GM18907 (cell line): ENCODE data around the gene RBM48.
A peak's percentile ranks its signal among the peaks of the same experiment; 100 is the strongest.
"Not testable (repeated sequence)": the region's sequence is repeated elsewhere in the genome, so short reads cannot be mapped to it uniquely, and the experiment has no call there.

Experiments used
- ATAC-seq: cut with Tn5 transposase; IDR thresholded peaks from one replicate; pipeline ENCODE4 v1.9.1; 2021; ENCODE audit warnings: mild to moderate bottlenecking, moderate library complexity; ENCODE audit not compliant: unreplicated experiment

The RBM48 gene

DNA sequence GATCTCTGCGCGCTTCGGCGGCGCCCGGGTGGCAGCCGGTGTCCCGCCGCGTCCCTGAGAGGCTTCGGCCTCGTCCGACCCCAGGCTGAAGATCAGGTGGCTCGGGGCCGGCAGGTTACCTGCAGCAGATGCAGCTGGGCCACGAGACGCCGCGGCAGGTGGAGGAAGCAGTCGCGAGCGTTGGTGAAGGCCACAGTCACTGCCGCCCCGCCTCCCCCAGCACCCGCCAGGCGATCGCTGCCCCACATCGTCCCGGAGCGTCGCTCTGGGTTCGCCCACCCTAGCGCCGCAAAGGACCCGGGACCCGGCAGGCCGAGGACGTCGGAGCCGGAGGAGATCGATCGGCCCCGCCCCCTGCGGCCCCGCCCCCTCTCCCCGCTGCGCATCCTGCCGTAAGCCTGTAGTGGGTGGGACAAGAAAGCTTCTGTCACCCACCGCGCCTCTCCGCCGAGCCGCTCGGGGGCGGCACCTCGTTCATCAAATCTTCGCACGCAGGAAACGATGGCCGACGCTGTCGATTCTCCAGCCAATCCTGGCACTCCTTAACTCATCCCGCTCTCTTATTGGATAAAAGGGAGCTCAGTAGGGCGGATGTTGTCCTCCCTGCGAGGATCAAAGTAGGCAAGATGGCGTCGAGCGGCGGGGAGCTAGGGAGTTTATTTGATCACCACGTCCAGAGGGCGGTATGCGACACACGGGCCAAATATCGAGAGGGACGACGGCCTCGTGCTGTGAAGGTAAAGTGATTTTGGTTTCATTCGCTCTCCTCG is at the start of gene RBM48, which contains the start of gene PEX1:
TSS of gene RBM48 (plus strand) at position 608 of the 770 bp plus-strand sequence. CDS start at position 627, 19 bp downstream.
TSS of gene PEX1 (minus strand) at position 333 of the 770 bp plus-strand sequence. CDS start at position 248, 85 bp downstream.
- ATAC-seq = peak; percentile 96

DNA sequence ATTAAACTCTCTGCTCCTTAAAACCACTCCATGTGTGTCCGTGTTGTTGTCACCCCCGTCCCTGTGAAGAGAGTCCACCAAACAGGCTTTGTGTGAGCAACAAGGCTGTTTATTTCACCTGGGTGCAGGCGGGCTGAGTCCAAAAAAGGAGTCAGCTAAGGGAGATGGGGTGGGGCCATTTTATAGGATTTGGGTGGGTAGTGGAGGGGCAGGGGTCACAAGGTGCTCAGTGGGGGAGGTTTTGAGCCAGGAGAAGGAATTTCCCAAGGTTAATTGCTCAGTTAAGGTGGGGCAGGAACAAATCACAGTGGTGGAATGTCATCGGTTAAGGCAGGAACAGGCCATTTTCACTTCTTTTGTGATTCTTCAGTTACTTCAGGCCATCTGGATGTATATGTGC is 49.4 kb upstream of the RBM48 start:
- not testable (repeated sequence) for ATAC-seq

DNA sequence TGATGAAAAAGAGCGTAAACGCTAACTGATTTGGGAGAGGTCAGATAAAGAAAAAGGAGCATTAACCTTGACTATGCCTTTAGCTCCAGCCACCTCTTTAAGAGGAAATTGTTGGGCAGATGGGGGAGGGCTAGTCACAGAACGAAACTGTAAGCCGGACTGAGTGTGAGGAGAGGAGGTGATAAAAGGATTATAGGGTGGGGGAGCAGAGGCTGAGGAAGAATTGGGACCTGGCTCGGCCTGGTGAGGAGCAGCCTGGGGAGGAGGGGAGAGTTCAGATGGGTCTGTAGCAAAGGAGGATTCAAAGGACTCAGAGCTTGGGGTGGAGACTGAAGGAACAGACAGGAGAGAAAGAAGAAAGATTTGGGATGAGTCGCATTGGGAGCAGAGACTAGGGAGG is 45.0 kb upstream of the RBM48 start:
- ATAC-seq = not testable (repeated sequence)

DNA sequence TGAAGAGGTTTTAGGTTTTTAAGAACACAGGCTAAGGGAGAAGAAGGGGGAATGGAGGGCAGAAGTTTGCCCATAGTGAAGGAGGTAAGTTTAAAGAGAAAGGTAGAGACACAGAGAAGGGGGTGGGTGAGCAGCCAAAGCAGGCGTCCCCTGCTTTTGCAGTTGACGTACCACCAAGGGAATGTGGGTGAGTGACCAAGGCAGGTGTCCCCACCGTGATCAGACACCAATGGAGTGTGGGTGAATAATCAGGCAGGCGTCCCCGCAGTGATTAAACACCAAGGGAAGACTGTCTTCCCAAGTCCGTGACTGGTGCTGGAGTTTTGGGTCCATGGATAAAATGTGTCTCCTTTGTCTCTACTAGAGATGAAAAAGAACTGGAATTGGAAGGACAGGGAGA is 44.4 kb upstream of the RBM48 start:
- ATAC-seq = not testable (repeated sequence)

DNA sequence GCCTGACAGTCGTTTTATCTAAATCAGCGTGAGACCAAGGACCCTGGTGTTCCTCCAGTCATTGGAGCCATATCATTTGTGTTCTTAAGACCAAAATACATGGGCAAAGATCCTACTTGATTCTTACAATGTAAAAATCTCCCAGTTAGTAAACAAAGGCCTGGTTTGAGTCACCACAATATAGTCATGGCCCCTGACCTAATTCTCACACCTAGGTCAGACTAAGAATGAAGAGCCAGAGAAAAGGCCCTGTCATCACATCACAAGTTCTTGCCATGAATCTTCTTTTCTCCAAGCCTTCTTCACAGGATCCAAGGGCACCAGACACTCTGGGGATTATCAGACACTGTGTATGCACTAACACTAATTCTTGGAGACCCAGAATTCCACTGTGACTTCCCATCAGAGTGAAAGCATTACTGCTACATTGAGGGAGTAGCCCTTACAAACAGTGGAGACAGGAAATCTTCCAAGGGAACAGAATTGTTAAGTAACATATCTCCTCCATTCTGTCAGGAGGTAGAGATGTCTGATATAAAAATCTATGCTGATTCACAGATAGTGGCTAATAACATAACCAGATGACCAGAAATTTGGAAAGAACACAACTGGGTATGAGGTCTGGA is 43.2 kb upstream of the RBM48 start:
- no peak for ATAC-seq

DNA sequence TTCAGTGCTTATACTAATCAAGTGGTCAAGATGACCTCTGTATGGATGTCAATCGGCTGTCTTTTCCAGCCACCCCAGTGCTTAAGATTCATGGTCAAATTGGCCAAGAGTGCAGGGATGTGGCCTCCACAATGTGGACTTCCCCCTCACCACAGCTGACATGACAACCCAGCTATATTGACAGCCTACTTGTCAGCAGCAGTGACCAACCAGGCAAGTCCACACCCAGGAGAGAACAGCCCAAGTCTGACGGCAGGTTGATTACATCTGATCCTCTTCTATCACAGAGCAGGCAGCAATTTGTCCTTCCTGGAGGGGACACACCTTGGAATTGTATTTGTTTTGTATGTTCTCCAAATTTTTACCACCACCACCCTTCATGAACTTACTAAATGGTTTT is 42.6 kb upstream of the RBM48 start:
- no peak for ATAC-seq

DNA sequence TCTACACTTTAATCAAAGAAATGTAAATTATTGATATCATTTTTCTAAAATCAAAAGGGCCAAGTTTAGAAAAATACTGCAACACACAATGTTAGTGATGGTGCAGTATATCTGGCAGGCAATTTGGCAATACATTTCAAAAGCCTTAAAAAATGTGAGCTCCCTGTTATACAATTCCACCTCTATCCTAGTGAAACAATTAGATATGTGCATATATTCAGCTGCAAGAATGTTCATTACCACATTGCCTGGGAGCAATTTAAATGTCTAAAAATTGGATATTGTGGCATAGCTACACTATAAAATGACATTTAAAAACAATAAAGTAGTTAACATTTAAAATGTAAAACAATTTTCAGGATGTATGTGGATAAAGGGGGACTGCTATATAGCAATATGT is 40.8 kb upstream of the RBM48 start:
- ATAC-seq = no peak

DNA sequence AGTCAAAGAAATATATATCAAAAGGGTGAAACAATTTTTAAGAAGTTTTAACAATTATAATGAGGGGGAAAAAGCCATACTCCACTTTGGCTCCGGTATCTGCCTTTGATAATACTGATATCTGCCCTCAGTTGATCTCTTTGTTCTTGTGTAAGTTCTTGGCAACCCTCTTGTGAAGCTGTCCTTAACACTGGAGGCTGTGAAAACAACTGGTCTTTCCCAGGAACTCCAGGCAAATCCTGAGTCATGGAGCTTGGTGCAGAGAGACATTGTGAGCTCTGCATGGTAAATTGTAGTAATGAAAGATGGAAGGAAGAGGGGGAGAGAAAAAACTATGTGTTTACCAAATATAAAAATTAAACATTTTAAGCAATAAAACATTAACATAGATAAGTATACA is 39.0 kb upstream of the RBM48 start:
- no peak for ATAC-seq

DNA sequence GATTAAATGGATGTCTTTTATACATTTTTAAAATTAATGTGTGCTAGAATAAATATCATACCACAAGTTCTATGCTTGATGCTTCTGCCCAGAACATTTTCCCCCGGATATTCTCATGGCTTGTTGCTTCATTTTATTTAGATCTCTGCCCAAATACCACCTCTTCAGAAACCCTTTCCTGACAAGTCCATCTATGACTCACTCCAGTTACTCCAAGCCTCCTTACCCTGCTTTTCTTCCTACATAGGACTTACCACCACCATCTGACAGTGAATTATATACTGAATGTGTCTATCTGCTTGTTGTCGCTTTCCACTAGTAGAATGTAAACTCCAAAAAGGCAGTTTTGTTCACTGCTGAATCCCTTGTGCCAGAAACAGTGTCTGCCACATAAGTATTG is 31.7 kb upstream of the RBM48 start:
- no peak for ATAC-seq

DNA sequence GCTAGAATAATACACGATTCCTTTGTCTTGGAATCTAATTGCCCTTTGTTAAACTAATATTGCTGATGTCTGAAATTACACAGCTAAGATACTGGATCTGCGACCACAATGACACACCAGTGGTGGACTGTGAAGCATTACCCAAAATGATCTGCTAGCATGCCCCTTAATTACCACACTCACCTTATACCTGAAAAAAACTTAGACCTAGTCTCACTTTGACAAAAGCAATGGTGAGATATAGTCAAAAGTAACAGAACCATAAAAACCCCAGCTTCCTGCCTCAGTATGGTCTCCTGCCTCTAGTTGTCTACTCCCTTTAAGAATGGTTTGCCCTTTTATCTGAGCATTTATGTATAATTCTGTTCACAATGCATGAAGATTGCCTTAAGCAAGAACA is 30.0 kb upstream of the RBM48 start:
- no peak for ATAC-seq

DNA sequence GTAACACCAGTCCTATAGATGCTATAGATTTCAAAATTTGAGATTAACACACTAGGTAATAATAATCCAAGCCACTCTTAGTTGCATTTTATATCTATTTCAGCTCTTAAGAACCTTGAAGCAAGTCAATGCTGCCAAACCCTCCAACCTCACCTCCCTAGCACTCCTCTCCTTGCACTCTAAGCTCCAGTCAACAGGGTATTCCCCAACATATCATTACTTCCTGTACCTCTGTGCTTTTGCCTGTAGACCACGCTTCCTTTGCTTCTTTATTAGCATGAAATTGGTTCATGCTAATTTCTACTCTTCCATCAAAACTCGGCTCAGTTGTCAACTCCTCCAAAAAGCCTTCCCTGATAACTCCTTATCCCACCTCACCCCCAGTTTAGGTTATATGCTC is 24.8 kb upstream of the RBM48 start:
- ATAC-seq = no peak

DNA sequence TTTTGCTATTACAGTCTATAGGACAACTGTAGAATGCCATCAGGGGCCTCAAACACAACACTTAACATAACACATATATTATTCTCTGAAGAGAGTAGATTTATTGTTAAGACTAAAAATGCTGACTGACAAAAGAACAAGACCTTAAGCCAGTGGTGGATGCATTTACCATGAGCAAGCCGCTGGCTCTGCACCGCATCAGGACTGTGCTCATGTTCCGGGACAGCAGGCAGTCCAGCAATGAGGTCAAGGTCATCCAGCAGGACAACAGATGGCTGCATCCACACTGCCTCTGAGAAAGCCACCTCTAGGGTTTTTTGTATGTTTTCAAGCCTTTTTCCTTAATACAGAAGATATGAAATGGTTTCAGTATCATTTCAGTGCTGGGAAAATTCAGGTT is 24.0 kb upstream of the RBM48 start:
- ATAC-seq = no peak

DNA sequence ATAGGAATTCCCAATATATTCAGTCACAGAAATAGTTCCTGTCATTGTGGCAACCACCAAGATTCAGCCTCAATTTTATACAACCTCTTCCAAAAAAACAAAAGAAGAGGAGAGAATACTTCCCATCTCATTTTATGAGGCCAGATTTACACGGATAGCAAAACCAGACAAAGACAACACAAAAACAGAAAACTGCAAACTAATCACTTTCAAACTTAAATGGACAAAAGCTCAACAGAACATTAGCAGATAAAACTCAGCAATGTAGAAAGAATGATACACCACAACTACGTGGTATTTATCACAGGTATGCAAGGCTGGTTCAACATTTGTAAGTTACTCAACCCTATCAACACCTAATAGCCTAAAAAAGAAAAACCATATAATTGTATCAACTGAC is 22.2 kb upstream of the RBM48 start:
- no peak for ATAC-seq

DNA sequence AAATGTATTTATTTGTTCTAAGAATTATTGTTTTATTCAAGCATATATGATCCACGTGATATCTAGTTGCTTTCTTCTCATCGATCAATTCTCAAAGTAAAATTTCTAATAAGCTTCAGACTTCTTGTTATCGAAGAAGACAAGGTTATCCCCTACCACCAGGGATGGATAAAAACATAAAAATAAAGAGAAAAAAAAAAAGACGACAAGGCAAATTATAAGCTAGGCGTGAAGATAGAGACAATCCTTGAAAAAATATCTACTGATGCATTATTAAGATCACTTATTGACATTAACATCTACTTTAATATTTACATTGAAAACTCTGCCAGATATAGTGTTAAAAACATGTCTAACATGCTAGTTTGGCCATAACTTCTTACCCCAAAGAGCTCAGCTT is 19.6 kb upstream of the RBM48 start:
- ATAC-seq = no peak

DNA sequence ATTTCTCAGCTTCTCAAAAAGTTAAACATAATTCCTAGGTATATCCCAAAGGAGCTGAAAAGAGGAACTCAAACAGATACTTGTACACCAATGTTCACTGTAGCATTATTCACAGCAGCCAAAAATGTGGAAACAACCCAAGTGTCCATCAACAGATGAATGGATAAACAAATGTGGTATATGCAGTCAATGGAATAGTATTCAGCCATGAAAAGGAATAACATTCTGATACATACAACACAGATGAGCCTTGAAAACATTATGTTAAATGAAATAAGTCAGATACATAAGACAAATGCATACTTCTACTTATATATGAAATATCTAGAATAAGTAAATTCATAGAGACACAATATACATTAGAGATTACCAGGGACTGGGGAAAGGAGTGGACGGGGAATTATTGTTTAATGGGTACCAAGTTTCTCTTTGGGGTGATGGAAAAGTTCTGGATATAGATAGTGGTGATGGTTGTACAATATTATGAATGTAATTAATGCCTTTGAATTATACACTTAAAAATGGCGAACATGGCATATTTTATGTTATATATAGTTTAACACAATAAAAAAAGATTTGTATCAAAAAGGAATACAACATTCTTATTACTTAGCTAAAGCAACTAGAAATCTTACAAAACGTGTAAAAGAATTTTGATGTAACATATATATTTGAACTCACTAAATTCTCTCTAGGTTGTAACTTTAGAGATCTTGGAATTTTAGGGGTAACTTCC is 15.3 kb upstream of the RBM48 start:
- no peak for ATAC-seq

DNA sequence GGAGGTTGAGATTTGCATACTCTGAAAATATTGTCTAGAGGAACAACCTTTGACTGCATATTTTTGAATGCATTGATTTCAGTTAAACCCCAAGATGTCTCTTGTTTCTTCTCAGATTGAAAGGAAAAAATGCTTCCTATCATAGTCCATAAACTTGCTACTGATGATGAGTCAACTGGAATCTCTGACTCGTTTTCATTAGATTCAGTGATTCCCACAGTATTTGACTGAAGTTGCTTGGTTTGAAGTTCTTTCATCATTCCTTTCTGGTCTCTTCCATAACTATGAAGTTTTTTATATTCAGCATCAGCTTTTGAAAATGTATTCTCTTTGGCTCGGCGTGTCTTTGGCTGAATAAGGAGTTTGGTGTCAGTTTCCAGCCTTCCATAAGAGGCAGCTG is 11.0 kb upstream of the RBM48 start:
- ATAC-seq = no peak

DNA sequence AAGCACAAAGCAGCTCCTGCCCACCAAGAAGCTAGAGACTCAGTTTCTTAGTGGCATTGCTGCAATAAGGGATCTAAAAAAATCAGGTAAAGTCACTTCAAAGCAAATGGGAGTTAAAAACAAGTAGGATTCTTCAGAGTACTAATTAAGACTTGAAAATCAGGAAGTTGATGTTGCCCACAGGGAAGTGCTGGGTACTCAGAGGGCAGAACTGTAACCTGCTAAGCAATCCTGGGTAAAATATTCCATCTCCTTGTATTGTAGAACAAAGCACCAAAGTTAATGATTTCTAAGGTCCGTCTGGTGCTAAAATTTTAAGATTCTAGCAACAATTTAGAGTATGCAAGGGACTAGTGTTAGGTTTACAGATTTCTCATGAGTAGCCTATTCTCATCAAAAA is 8.6 kb upstream of the RBM48 start:
- ATAC-seq = no peak

DNA sequence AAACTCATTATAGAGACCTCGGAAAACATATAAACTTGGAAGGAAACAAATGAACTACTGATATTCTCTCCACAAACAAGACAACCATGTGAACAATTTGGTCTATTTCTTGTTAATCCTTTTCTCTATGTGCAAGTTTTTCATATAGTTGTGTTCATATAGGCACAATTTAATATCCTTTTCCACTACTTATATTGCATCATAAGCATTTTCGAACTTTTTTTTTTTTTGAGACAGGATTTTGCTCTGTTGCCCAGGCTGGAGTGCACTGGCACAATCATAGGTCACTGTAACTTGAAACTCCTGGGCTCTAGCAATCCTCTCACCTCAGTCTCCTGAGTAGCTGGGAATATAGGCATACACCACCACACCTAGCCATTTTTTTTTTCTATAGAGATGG is 5.5 kb upstream of the RBM48 start:
- no peak for ATAC-seq

DNA sequence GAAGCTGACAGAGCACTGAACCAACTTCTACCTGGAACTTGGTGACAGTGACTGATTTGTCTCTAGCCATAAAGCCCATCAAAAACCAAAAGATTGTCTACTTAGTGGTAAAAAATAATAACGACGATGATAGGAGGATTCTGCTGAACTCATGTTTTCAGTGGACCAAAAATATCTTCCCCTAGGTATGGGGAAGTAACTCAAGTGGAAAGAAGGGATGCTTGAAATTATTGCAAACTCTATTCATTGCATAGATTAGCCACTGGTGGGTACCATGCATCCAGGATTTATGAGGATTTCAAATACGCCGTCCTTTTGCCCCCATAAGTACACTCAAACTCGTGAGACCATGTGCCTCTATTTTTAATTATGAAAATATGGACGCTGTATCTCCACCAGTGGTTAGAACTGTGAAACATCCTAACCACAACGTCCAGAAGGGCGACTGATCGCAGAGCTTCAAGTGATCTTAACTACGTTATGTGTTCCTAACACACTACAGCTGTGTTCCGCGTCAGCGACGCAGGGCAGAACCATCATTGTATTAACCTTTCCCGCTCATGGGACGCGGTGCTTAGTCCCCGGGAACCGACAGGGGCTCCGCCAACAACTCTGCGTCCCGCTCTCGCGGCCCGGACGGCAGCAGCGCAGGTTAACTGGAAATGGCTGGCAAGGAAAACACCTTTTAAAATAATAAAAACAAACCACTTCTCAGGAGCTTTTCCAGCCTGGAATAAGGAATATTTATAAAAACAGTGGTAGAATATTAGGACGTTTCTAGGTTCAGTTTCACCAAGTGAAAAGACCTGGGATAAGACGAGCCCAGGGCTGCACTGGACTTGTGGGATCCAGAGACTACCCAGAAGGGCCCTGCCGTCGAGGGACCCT is 1.1 kb upstream of the RBM48 start:
- peak; percentile 43 for ATAC-seq

DNA sequence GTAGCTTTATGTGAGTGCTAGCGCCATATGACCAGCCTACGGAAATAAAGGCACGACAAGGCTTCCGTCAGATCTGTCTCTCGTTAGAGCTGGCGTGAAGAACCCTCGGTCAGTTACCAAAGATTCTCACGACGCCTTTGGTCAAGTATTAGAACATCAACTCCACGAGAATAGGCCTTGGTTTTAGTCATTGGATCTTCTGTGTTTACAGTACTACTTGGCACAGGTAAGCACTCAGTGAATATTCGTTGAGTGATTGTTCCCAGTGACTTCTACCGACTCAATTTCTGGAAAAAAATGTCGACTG is 316 bp downstream of the RBM48 start:
- no peak for ATAC-seq

DNA sequence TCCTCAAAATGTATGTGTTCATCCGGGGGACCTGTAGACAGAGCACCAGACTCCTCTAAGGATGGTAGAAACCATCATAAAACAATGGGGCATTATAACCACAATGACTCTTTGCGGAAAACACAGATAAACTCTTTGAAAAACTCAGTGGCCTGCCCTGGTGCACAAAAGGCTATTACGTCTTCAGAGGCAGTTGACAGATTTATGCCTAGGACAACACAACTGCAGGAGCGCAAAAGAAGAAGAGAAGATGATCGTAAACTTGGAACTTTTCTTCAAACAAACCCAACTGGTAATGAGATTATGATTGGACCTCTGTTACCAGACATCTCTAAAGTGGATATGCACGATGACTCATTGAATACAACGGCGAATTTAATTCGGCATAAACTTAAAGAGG is 6.0 kb downstream of the RBM48 start:
- no peak for ATAC-seq
